ENCODE results near the gene TPSG1.

- TF ChIP-seq CREB1 (CRISPR knock-in tag; IDR thresholded peaks at IDR 0.05; ENCODE audit: low read depth): no peak
- TF ChIP-seq, protein P1, sequence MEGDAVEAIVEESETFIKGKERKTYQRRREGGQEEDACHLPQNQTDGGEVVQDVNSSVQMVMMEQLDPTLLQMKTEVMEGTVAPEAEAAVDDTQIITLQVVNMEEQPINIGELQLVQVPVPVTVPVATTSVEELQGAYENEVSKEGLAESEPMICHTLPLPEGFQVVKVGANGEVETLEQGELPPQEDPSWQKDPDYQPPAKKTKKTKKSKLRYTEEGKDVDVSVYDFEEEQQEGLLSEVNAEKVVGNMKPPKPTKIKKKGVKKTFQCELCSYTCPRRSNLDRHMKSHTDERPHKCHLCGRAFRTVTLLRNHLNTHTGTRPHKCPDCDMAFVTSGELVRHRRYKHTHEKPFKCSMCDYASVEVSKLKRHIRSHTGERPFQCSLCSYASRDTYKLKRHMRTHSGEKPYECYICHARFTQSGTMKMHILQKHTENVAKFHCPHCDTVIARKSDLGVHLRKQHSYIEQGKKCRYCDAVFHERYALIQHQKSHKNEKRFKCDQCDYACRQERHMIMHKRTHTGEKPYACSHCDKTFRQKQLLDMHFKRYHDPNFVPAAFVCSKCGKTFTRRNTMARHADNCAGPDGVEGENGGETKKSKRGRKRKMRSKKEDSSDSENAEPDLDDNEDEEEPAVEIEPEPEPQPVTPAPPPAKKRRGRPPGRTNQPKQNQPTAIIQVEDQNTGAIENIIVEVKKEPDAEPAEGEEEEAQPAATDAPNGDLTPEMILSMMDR (conservative IDR thresholded peaks at IDR 0.05; ENCODE audit: low read depth in 2 of 2): no peak
Observed at GRCh38 chr16:1212616-1213194, 12.4 kb downstream of the TPSG1 start.

Data from GM23338 (cell line).